Measurements from ENCODE around the gene CDC42BPB. TPM values are rescaled to one million over a fixed set of nuclear protein-coding genes. Genes with fewer than 3 reads are reported as not detected.
A peak's percentile ranks its signal among the peaks of the same experiment; 100 is the strongest.

Gene CDC42BPB
- total RNA-seq, 3 donors from 2014 or later: 64.0 to 110 (median 98.0) TPM

GRCh38 chr14:103084021-103084919, 26.9 kb upstream of the CDC42BPB start, which contains the start of gene LBHD2:
TSS of gene LBHD2 (plus strand) at chr14:103084210. CDS start at chr14:103086013, 1,803 bp downstream.
- H3K27ac ChIP-seq: no peak within 1 kb of the TSS
- intact Hi-C loops (cut with DNase I; ENCODE audit: low total_unique reads): no loop called here
- no peaks in the 10 kb centered on the region for H3K9me3 ChIP-seq
- no peaks in the 10 kb centered on the region for H3K4me1 ChIP-seq
- peaks cover 0 to 22% of the 10 kb centered on the region in 2 donors for H3K27me3 ChIP-seq
- TF ChIP-seq POLR2A (IDR thresholded peaks at IDR 0.05): no peak
- TF ChIP-seq CTCF (IDR thresholded peaks at IDR 0.05): no peak
- TF ChIP-seq POLR2AphosphoS5 (IDR thresholded peaks at IDR 0.05): no peak
- no peaks in the 10 kb centered on the region for H3K36me3 ChIP-seq
- DNase-seq (ENCODE audit: low spot score in 2 of 2): no peak
- peak within 1 kb of the TSS; percentile 20 to 55 (median 24) for H3K4me3 ChIP-seq

GRCh38 chr14:103081951-103082350, 24.6 kb upstream of the CDC42BPB start:
- Histone ChIP-seq H3K9me3 (no peaks in the 10 kb centered on the region), H3K4me1 (no peaks in the 10 kb centered on the region), H3K27me3 (peaks cover 0 to 22% of the 10 kb centered on the region in 2 donors), H3K4me3 (no peak overlapping the region), H3K27ac (no peak overlapping the region), H3K36me3 (no peaks in the 10 kb centered on the region)
- intact Hi-C loops (cut with DNase I; ENCODE audit: low total_unique reads): no loop called here
- DNase-seq (ENCODE audit: low spot score in 2 of 2): no peak
- TF ChIP-seq POLR2AphosphoS5 (IDR thresholded peaks at IDR 0.05) (no peak), POLR2A (IDR thresholded peaks at IDR 0.05) (no peak), CTCF (IDR thresholded peaks at IDR 0.05) (no peak)

- Histone ChIP-seq H3K9me3 (no peaks in the 10 kb centered on the region), H3K36me3 (no peaks in the 10 kb centered on the region), H3K27ac (no peak overlapping the region), H3K4me1 (peaks cover 0 to 6% of the 10 kb centered on the region in 2 donors), H3K4me3 (no peak overlapping the region), H3K27me3 (peaks cover 0 to 2% of the 10 kb centered on the region in 2 donors)
- intact Hi-C loops (cut with DNase I; ENCODE audit: low total_unique reads): no loop called here
- DNase-seq (ENCODE audit: low spot score in 2 of 2): no peak
- TF ChIP-seq POLR2AphosphoS5 (IDR thresholded peaks at IDR 0.05) (no peak), CTCF (IDR thresholded peaks at IDR 0.05) (no peak), POLR2A (IDR thresholded peaks at IDR 0.05) (no peak)
Measured at GRCh38 chr14:103078860-103079587, 21.7 kb upstream of the CDC42BPB start.

GRCh38 chr14:103078420-103078749, 21.0 kb upstream of the CDC42BPB start:
- TF ChIP-seq POLR2AphosphoS5 (IDR thresholded peaks at IDR 0.05) (peak; percentile 43 to 51 (median 45)), POLR2A (IDR thresholded peaks at IDR 0.05) (no peak), CTCF (IDR thresholded peaks at IDR 0.05) (peak; percentile 61 to 78 (median 77))
- H3K4me3 ChIP-seq: no peak overlapping the region
- intact Hi-C loops (cut with DNase I; ENCODE audit: low total_unique reads): no loop called here
- H3K27me3 ChIP-seq: no peaks in the 10 kb centered on the region
- DNase-seq (ENCODE audit: low spot score in 2 of 2): peak; percentile 72 to 84
- H3K4me1 ChIP-seq: peaks cover 0 to 6% of the 10 kb centered on the region in 2 donors
- H3K9me3 ChIP-seq: no peaks in the 10 kb centered on the region
- H3K27ac ChIP-seq: no peak overlapping the region
- no peaks in the 10 kb centered on the region for H3K36me3 ChIP-seq

All from breast epithelium (tissue), 4 donors.